NAMALWA (cell line): Measurements from ENCODE around the gene CSPG4.
"Not testable (repeated sequence)": the region's sequence is repeated elsewhere in the genome, so short reads cannot be mapped to it uniquely, and the experiment has no call there.

ENCODE experiments used
- DNase-seq: peaks from one replicate; pipeline ENCODE4 v3.0.0-alpha.2; 2015; ENCODE audit warnings: low spot score

The CSPG4 gene, protein sequence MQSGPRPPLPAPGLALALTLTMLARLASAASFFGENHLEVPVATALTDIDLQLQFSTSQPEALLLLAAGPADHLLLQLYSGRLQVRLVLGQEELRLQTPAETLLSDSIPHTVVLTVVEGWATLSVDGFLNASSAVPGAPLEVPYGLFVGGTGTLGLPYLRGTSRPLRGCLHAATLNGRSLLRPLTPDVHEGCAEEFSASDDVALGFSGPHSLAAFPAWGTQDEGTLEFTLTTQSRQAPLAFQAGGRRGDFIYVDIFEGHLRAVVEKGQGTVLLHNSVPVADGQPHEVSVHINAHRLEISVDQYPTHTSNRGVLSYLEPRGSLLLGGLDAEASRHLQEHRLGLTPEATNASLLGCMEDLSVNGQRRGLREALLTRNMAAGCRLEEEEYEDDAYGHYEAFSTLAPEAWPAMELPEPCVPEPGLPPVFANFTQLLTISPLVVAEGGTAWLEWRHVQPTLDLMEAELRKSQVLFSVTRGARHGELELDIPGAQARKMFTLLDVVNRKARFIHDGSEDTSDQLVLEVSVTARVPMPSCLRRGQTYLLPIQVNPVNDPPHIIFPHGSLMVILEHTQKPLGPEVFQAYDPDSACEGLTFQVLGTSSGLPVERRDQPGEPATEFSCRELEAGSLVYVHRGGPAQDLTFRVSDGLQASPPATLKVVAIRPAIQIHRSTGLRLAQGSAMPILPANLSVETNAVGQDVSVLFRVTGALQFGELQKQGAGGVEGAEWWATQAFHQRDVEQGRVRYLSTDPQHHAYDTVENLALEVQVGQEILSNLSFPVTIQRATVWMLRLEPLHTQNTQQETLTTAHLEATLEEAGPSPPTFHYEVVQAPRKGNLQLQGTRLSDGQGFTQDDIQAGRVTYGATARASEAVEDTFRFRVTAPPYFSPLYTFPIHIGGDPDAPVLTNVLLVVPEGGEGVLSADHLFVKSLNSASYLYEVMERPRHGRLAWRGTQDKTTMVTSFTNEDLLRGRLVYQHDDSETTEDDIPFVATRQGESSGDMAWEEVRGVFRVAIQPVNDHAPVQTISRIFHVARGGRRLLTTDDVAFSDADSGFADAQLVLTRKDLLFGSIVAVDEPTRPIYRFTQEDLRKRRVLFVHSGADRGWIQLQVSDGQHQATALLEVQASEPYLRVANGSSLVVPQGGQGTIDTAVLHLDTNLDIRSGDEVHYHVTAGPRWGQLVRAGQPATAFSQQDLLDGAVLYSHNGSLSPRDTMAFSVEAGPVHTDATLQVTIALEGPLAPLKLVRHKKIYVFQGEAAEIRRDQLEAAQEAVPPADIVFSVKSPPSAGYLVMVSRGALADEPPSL (N-terminal part only)

DNA sequence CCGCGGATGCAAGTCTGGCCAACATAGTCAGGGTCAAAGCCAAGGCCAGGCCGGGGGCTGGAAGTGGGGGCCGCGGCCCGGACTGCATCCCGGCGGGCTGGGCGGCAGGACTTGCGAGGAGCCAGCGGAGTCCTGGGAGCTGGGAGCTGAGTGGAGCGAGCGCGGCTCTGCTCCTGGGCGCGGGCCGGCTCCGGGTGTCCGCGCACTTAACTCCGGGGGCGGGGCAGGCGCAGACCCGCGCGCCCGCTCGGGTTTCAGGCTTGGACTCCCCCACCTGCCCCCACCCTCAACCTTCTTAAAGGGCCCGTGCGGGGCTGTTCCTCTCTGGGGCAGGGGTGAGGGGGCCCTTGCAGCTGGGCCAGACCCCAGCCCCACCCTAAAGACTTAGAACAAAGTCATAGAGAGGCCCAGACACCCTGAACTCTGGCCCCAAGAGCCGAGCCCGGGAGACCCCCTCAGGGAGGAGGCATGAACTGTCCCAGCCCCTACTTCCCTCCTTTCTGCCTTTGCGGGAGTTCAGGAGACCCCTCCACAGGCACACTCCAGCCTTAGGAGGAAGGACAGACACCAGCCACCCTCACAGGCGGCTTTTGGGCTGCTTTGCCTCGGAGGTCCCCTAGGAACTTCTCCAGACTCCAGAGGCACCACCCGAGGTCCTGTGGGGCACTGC, at the start of gene CSPG4:
TSS of gene CSPG4 (minus strand) at position 181 of the 670 bp plus-strand sequence. CDS start at position 88, 93 bp downstream.
- no peak for DNase-seq

DNA sequence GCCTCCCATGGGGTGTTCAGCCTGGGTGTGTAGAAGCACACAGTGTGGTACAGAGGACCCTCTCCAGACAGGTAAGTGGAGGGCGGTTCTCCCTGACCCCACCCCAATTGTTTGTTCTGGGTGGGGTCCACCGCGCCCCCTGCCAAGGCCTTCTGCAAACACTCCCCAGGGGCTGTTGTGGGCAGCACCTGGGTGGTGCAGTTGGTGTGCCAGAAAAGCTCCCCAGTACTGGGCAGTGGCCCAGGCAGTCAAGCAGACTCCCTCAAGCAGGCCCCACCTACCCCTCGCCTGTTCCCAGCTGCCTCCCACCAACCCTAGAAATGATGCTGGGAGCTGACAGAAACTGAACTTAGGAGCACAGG, 49.7 kb upstream of the CSPG4 start:
- not testable (repeated sequence) for DNase-seq

DNA sequence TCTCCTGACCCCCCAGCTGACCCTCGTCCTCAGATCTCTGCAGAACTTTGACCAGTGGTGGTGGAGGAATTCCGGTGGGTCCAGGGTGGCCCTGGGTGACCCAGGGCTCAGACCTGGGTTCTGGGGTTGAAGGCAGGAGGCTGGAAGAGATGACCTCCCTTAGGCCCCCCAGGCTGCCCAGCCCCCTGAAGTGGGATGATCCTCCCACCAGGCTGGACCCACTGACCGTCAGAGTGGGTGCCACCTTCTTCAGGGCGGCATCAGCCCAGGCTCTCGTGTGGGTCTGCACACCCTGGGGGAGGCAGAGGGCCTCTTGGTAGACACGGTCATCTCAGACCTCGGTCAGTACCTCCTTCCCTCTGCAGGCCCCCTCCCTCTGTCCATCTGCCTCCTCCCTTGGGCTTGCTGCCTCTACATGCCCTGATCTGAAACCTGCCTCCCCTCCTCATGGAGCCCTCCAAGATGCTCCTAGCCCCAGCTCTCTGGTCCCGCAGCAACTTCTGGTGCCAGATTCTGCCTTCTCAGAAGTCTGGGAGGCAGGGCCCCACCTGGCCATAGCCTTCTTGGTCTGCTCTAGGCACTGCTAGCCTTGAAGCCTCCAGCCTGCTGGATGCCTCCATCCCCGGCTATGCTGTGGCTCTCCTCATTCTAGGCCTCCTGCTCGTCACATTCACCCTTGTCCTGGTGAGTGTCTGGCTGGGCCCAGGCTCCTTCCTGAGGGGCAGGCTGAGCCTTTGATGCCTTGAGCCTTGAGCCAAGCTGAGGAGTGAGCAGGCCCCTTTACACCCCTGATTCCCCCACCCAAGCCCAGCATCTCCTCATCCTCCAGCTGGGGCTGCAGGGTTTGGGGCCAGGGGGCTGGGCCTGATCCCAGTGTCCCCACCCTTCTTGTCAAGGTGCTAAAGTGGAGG, 49.1 kb upstream of the CSPG4 start:
- no peak for DNase-seq

DNA sequence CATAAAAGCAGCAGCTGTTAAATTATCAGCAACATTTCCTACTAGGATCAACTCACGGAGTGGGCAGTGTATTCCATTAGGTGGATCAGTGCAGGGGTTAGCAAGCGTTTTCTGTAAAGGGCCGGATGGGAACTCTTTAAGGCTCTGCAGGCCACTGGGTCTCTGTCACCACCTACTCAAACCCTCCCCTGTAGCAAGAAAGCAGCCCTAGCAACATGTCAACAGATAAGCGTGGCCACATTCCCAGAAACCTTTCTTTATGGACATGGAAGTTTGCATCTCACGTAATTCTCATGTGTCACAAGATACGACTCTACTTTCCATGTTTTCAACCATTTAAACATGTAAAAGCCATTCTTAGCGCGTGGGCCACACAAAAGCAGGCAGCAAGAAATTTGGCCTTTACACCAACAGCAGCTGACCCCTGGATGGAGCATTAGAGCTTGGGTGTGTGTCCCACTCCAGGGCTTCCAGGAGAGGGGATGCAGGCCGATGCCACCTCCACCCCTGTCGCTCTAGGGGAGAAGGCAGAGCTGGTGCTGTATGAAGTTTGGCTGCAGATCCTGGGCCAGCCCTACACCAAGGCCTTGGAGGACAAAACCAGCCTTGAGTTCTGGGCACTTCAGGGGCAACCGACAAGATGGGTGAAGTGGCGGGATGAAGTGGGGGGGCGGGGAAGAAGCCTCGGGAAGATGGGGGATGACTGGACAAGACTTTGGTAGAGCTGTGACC, 48.2 kb upstream of the CSPG4 start:
- DNase-seq = no peak

DNA sequence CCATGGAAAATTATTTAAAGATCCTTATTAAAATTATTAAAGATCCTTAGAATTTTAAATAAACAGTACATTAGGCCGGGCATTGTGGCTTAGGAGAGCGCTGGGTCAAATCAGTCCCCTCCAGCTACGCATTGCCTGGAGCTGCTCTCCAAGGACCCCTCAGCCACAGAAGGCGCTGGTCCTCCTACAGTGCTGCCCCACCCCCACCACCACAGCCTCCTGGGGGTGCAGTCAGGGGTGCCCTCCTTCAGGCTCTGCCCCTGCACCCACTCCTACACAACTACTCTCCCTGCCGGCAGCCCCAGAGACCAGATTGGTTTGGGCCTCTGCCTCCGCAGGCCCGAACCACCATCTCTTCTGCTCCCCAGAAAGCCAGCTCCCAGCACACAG, 47.5 kb upstream of the CSPG4 start:
- not testable (repeated sequence) for DNase-seq

DNA sequence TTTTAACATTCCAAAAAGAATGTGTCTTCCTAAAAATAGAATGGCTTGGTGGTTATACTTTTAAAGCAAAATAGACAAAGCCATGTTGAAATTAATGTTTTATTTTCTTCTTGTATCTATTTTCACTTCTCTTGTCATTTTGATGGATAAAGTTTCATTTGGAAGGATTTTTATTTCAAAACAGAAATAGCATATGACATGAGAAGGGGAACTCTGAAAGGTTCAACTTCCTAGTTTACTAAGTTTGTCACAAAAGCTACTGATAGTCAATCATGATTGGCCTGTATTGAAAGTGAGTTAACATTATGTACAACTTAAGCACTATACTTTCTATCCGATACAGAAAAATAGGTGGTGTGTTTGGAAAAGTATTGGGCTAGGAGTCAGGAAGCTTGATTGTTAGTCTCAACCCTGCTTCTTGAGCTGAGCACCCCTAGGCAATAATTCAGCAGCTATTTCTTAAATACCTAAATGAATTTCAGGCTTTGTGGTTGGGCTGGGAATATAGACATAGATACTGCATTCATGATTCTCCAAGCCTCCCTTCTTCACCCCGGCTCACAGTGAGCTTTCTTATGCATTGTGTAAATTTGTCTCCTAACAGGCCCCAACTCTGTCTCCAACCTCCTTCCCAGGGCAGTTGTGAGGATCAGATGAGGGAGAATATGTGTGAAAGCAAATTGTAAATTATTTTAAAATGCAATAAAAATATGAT, 46.9 kb upstream of the CSPG4 start:
- DNase-seq = no peak

DNA sequence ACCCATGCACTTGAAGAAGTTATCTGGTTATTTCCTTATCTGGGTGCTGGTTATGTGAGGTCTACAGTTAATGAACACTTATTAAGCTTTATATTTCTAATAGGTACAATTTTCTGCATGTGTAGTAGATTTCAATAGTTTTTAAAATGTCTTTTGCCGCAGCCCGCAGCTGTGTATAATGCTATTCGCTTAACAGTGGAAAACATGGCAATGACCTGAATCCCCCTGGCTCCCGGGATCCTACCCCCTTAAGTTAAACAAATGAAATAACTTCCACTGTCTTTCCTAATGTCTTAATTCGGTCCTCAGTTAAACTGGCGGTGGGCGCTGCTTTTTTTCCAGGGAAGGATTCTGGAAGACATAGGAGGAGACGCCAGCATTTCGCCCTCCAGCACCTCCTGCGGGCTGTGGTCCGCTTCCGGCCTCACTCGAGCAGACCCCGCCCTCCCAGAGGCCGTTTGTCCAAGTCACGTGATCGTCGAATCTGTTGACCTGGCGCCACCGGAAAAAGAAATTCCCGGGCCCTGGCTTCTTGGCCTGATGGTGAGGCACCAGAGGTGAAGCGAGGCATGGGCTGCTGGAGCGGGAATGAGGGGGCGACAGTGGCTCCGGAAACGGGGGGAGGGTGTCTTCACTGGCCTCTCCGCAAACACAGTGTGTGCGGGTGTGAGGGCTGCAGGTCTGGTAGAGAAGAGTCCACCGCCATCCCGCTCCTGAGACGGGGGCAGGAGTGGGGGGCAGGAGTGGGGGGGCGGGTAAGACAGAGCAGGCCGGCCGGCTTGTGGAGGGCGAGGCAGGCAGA, 45.6 kb upstream of the CSPG4 start:
- DNase-seq = peak; percentile 77

DNA sequence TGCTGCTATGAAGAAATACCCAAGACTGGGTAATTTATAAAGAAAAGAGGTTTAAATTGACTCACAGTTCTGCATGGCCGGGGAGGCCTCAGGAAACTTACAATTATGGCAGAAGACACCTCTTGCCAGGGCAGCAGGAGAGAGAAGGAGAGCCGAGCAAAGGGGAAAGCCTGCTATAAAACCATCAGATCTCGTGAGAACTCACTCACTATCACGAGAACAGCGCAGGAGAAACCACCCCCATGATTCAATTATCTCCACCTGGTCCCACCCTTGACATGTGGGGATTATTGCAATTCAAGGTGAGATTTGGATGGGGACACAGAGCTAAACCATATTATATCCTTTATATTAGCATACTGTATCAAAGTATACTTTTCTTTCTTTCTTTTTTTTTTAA, 42.2 kb upstream of the CSPG4 start:
- DNase-seq = not testable (repeated sequence)

DNA sequence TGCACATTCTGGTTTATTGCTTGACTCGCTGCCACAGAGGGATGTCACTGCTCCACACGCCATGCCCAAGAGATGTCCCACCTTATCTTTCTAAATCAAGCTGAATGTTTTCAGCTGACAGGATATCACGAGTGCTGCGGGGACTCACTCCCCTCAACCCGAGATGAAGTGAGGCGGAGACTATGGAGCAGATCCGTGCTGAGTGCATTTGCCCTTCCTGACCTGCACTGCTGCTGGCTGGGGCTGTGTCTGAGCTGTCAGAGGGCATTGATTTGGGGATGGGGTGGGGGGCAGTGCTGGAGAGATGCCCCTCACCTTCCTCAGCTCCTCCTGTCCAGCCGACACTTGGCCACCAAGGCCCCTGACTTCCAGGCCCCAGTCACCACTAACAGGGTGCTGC, 40.5 kb upstream of the CSPG4 start:
- DNase-seq = no peak

DNA sequence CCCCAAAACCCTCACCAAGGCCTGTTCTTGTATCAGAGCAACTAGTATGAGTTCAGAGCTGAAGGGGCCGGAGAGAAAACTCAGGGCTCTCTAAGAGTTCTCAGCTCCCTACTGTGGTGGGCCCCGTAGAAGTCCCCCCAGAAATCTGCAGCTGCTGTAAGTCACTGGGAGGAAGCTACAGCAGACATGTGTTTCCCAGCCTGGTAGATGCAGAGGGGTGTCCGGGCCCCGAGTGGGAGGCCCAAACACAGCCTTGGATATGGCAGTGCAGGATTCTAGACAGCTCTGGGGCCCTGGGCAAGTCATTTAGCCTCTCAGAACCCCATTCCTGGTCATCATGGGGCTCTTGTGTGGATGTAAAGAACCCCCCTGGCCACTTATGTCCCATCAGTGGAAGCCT, 39.2 kb upstream of the CSPG4 start:
- no peak for DNase-seq

DNA sequence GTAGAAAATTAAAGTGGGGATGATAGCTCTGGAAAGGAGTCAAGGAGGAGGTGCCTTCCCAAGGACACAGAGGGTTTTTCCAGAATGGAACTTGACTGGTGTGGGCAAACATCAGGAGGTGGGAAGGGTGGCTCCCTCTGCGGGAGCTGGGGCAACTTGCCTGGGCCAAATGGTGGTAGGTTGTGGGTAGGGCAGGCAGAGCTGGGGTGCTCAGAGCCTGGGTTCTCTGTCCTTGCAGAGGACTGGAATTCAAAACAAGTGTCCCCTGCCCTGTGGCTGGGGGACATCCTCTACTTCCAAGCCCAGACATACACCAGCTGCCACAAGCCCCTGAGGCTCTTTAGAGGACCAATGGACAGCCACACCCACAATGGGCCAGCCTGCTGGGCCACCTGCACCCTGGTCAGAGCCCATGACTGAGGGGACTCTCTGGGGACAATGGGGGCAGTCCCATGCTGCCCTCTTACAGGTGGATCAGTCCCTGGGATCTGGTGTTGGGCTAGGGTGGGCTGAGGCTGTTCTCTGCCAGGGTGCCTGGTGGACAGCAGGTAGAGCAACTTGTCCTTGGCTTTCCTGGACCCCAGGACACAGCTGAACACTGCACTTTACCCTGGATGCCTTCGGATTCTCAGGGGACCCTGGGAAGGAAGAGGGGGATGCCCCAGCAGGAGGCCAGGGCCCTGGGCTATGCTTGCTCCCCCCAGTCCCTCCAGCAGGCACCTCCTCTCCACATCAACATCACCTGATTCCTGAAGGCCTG, 38.6 kb upstream of the CSPG4 start:
- no peak for DNase-seq

DNA sequence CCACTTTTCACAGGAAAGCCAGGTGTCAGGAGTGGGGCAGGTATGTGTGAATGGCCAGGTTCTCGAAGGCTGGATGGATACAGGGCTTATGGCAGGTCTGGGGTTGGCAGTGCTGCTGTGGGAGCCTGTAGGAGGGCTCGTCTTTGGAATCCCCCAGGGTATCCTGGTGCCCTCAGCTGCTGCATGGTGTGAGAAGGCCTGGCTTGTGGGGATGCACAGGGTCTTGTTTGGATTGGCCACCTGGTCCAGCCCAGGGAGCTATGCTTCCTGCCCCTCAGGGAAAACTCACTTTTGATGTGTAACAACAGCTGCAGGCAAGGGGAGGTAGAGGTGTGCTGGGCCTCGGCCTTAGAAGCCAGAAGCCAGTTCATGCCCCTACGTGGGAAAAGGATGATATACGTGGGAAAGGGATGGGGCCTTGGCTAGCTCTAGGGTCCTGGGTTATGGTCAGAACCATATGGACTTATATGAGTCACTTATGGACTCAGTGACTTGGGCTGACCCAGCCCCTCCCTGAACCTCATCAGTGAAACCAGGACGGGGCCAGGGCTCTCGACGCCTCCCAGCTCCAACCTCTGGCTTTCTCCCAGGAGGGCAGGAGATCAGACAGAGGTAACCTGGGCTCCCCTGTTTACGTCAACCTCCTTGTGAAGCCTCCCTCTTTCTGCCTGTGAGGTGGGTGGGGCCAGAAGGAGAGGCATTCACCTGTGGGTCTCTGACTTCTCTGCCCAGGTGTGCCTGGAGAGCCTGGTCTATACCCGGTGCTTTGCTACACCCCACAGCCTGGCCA, 37.8 kb upstream of the CSPG4 start:
- no peak for DNase-seq

DNA sequence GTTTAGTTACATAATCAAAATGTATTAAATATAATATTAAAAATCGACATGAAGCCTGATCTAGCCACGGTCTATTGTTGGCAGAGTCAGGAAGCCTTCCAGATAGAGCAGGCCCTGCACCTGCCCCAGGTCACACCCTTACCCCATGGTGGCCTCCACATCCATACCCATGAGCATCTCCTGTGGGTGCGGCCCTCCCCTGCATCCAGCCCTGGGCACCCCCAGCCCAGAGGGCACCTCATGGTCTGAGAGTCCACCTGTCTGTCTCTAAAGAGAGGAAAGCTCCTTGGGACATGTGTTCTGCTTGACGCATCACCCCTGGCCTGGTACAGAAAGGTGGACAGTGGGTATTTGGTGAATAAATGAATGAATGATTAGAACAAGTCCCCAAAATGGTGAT, 37.2 kb upstream of the CSPG4 start:
- no peak for DNase-seq

DNA sequence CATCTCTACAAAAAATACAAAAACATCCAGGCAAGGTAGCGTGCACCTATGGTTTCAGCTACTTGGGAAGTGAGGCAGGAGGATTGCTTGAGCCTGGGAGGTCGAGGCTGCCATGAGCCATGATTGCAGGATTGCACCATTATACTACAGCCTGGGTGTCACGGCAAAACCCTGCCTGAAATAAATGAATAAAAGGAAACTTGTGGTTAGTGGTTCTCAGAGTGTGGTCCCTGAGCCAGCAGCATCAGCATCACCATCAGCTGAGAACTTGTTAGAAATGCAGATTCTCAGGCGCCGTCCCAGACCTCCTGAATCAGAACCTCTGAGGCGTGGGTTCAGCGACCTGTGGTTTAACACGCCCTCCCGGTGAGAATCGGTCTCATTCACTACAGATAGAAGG, 36.2 kb upstream of the CSPG4 start:
- not testable (repeated sequence) for DNase-seq

DNA sequence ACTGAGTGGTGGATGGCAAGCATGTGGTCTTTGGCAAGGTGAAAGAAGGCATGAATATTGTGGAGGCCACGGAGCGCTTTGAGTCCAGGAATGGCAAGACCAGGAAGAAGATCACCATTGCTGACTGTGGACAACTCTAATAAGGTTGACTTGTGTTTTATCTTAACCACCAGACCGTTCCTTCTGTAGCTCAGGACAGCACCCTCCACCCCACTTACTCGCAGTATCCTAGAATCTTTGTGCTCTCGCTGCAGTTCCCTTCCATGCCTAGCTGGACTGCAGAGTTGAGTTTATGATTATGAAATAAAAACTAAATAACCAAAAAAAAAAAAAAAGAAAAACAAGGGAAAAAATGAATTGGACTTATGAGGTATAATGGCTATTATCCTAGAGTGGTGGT, 34.5 kb upstream of the CSPG4 start:
- DNase-seq = not testable (repeated sequence)

DNA sequence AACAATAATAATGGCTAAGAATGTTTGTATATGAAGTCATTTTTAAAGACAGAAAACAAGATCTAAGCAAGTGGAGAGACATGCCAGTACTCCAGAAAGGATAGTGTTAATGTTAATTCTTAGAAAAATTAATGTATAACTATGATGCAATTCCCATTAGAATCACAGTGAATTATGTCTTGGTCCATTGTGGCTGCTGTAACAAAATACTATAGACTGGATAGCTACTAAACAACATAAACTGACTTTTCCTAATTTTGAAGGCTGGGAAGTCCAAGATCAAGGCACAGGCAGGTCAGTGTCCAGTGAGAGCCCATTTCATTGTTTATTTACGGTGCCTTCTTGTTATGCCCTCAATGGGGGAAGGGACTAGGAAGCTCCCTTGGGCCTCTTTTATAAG, 32.7 kb upstream of the CSPG4 start:
- DNase-seq = no peak

DNA sequence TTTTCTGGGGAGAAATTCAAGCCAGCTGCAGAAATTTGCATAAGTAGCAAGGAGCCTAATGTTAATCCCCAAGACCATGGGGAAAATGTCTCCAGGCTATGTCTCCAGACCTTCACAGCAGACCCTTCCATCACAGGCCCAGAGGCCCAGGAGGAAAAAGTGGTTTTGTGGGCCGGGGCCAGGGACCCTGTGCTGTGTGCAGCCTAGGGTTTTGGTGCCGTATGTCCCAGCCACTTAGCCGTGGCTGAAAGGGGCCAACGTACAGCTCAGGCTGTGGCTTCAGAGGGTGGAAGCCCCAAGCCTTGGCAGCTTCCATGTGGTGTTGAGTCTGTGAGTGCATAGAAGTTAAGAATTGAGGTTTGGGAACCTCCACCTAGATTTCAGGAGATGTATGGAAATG, 29.7 kb upstream of the CSPG4 start:
- not testable (repeated sequence) for DNase-seq
